Measurements from ENCODE around the gene NFIA.

NFIA gene

GRCh38 chr1:61379693-61380092 is 297.3 kb downstream of the NFIA start:
- DNase-seq (ENCODE audit: low spot score), result no peak
- TF ChIP-seq CTCF (IDR thresholded peaks at IDR 0.05; ENCODE audit: extremely low read depth, missing control alignments), result no peak

- DNase-seq (ENCODE audit: low spot score), result no peak
- no peak for TF ChIP-seq CTCF (IDR thresholded peaks at IDR 0.05; ENCODE audit: extremely low read depth, missing control alignments)
Observed at GRCh38 chr1:61380561-61380960, 298.2 kb downstream of the NFIA start.

GRCh38 chr1:61386323-61386722 is 304.0 kb downstream of the NFIA start:
- no peak for DNase-seq (ENCODE audit: low spot score)
- no peak for TF ChIP-seq CTCF (IDR thresholded peaks at IDR 0.05; ENCODE audit: extremely low read depth, missing control alignments)

GRCh38 chr1:61386770-61387169 is 304.4 kb downstream of the NFIA start:
- no peak for TF ChIP-seq CTCF (IDR thresholded peaks at IDR 0.05; ENCODE audit: extremely low read depth, missing control alignments)
- no peak for DNase-seq (ENCODE audit: low spot score)

GRCh38 chr1:61387829-61388228 is 305.5 kb downstream of the NFIA start:
- no peak for DNase-seq (ENCODE audit: low spot score)
- no peak for TF ChIP-seq CTCF (IDR thresholded peaks at IDR 0.05; ENCODE audit: extremely low read depth, missing control alignments)

GRCh38 chr1:61388566-61388965 is 306.2 kb downstream of the NFIA start:
- DNase-seq (ENCODE audit: low spot score), result no peak
- TF ChIP-seq CTCF (IDR thresholded peaks at IDR 0.05; ENCODE audit: extremely low read depth, missing control alignments), result no peak

- no peak for TF ChIP-seq CTCF (IDR thresholded peaks at IDR 0.05; ENCODE audit: extremely low read depth, missing control alignments)
- DNase-seq (ENCODE audit: low spot score), result no peak
Observed at GRCh38 chr1:61389194-61389925, 307.0 kb downstream of the NFIA start.
